GM19452 (cell line): ENCODE results near the gene GRIK1.

Experiments used
- ATAC-seq: cut with Tn5 transposase; IDR thresholded peaks from one replicate; pipeline ENCODE4 v1.9.1; 2021; ENCODE audit not compliant: unreplicated experiment

Gene GRIK1

DNA sequence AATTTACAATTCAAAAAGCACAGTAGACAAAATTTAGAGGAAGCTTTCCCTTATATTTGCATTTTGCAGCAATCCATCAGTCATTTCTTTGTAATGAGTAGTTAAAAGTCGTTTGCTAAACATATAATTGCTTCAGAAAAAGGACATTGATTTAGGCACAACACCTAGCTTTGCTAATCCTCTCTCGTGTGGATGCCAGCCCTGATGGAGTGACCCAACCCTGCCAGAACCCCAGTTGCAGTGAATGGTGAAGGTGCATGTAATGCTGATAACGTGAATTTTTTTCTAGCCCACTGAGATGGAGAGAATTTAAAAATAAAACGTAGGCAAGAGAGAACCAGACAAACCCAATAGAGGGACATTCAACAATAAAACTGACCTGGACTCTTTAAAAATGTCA is 263.4 kb downstream of the GRIK1 start:
- ATAC-seq, result no peak

GRCh38 chr21:29675451-29675850 is 264.3 kb downstream of the GRIK1 start:
- ATAC-seq, result no peak

GRCh38 chr21:29674343-29674742 is 265.5 kb downstream of the GRIK1 start:
- no peak for ATAC-seq

DNA sequence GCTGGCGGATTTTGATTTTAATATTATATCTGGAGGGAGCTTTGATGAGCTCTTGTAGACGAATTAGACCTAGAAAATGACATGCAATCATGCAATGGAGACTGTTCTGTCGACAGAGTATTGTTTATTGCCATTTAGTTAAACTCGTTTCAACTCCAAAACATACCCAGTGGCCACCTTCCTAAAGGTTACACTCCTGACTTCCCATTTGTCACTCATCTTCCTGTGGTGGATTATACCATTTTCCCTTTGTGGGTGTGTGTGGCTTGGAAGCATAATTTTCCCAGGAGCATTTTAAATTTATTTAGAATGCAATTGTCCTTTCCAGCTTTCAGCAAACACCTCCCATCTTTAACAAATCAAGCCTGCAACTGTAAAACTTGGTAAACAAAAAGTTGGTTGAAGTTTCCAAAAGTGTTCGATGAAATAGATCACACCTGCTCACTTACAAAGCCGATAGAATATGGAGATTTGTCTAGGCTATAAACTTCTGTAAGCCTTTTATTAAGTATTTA is 266.6 kb downstream of the GRIK1 start:
- no peak for ATAC-seq

GRCh38 chr21:29671728-29672127 is 268.1 kb downstream of the GRIK1 start:
- ATAC-seq, result no peak

DNA sequence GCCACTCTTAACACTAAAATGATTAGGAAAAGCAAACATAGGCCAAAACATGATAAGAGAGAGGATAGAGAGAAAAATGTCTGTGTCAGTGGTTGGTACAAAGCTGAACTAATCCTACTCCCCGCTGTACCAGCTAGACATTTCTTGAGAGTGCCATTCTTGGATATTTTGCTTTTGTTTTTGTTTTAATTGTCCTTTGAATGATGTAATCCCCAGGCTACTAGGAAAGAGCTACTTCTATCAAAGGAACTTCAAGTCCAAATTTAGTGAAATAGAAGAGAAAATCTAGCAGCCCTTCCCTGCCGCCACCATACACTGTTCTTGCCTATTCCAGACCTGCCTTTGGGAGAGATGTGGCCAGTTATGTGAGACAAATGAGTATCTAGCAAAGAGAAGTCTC is 269.6 kb downstream of the GRIK1 start:
- ATAC-seq, result no peak

DNA sequence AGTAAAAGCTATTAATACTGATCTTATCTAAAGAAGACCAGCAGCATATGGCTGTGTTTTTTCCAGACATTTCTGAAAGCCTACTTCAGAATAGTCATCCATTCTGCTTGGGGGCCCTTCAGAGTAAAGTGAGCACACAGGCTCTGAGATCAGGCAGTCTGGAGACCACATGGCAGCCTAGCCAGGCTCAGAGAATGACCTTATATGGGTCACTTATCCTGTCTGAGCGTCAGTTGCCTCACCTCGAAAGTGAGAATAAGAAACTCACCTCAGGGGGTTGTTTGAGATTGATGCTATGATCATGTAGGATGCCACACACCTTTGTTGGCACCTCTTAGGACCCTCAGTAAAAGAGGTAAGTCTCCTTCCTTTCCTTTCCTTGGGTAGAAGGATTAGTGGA is 270.4 kb downstream of the GRIK1 start:
- peak; percentile 68 for ATAC-seq

- ATAC-seq, result no peak
These were observed 272.1 kb downstream of the GRIK1 start for GRCh38 chr21:29667651-29668050.

DNA sequence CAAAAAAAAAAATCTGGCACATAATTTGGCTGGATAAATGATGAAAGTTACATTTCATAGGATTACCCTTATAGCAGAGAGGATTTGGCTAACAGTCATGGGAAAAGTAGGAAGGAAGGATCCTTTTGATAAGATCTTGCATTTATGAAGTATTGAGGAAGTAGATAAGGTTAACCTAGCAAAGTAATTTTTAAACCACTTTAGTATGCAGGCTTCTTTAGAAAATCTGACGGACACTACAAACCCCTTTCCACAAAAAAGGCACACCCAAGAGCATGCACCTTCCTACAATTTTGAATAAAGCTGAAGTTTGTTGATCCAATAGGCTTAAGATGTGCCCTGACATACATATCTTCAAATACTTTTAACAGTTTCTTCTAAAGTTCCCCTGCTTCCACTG is 275.2 kb downstream of the GRIK1 start:
- ATAC-seq, result no peak

GRCh38 chr21:29661672-29662442 is 277.9 kb downstream of the GRIK1 start:
- ATAC-seq, result no peak

GRCh38 chr21:29660047-29660720 is 279.6 kb downstream of the GRIK1 start:
- no peak for ATAC-seq

- no peak for ATAC-seq
These were observed 280.9 kb downstream of the GRIK1 start for GRCh38 chr21:29658934-29659203.

DNA sequence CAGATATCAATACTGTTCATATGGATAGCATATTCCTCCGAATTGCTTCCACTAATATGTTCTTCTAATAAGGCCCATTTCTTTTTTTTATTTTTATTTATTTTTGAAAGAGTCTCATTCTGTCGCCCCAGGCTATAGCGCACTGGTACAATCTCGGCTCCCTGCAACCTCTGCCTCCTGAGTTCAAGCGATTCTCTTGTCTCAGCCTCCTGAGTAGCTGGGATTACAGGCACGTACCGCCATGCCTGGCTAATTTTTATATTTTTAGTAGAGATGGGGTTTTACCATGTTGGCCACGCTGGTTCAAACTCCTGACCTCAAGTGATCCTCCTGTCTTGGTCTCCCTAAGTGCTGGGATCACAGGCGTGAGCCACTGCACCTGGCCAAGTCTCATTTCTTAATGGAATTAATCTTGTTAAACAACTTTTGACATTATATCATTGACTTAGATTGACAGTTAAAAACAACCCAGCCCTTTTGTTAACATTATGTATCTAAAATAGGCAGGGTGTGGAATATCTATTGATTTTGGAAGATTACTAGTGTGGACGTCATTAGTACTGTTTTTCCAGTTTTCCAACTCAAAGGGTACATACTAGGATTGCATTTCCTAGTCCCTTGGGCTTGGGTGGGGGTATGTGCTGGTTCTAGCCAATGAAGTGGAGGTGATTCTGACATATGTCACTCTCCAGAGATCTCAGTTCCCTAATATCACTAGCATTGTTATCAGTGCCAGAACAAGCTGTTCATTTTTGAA is 281.4 kb downstream of the GRIK1 start:
- no peak for ATAC-seq

DNA sequence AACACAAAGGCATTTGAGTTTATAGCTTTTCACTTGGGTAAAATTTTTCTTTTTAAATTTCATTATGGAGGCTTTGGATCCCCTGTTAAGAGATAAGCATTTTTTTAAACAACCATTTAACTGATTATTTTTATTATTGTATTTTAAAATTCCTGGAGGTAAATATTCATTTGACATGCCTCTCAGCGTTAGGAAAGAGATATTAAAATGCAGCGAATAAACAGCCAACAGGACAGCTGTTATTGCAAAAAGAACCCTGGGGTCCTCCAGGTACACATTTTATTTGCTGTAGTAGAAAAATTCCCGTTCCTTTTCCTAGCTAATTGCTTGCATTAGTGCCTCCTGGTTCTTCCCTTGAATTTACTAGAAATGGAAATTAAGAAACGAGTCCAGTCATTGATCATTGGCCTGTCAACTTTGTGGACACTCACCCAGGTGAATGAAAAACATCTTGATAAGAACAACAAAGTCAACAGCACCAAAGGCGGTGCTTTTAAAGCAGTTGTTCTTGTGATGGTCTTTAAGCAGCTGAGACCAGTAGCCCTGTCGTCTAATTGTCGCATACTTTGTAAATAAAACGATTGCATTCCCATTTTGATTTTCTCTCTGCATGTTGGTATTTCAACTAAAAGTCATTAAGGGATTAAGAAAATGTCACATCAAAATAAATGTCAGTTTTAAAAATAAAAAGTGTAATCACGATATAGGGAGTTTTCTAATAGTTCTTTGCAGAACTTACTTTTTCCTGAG is 282.4 kb downstream of the GRIK1 start:
- ATAC-seq, result no peak

- ATAC-seq, result no peak
These were observed 283.1 kb downstream of the GRIK1 start for GRCh38 chr21:29656504-29657239.

GRCh38 chr21:29655577-29655976 is 284.2 kb downstream of the GRIK1 start:
- ATAC-seq, result no peak

GRCh38 chr21:29654855-29655254 is 284.9 kb downstream of the GRIK1 start:
- ATAC-seq, result no peak

- no peak for ATAC-seq
These were observed 285.6 kb downstream of the GRIK1 start for GRCh38 chr21:29654203-29654602.

GRCh38 chr21:29650523-29651022 is 289.2 kb downstream of the GRIK1 start:
- no peak for ATAC-seq

DNA sequence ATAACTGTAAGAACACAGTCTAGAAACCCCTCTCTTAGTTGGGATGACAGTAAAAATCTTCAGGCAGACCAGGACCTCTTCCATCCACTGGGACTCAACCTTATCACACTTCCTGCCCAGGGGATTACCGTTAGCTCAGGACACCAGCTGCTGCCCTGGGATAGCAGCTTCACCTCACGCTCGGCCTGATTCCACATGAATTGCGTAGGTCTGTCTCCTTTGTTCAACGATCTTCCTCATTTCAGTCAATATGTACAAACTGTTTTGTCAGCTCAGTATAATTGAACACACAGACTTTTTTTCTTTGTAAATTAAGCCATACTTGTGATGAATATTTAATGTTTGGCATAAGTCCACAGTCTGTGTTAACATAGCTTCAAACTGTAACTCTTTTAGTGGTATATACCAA is 290.4 kb downstream of the GRIK1 start:
- ATAC-seq, result no peak
